GM23338 (cell line): ENCODE measurements around the gene EIF2D. TPM values are rescaled to one million over a fixed set of nuclear protein-coding genes. Genes with fewer than 3 reads are reported as not detected.

Source experiments
- ATAC-seq: fragments of 200-7000 bp; cut with Tn5 transposase; 3 replicates; pipeline ENCODE4 v1.9.1; 2020
- DNase-seq: peaks from one replicate; pipeline ENCODE4 v3.0.0-alpha.2; 2015; ENCODE audit warnings: low spot score
- H2AFZ ChIP-seq: fragments of 200-600 bp; sonication (generic); 2 replicates; pipeline ENCODE4 v1.8.0; 2016; ENCODE audit warnings: antibody characterized with exemption, mild to moderate bottlenecking, moderate library complexity
- H3F3A ChIP-seq: fragments of 200-600 bp; sonication (generic); replicated peaks from 2 replicates; pipeline ENCODE4 v1.8.0; 2017; ENCODE audit warnings: antibody characterized with exemption, mixed run types, low read depth
- H3K27ac ChIP-seq: fragments of 200-600 bp; sonication (generic); 2 replicates; pipeline ENCODE4 v1.6.1; 2016; ENCODE audit warnings: low read depth
- H3K27me3 ChIP-seq: fragments of 200-600 bp; sonication (generic); 2 replicates; pipeline ENCODE4 v1.8.0; 2016; ENCODE audit warnings: mild to moderate bottlenecking, mixed run types, moderate library complexity; ENCODE audit not compliant: insufficient read depth
- H3K36me3 ChIP-seq: fragments of 200-600 bp; sonication (generic); 2 replicates; pipeline ENCODE4 v1.8.0; 2016; ENCODE audit warnings: mild to moderate bottlenecking; ENCODE audit not compliant: insufficient read depth
- H3K4me1 ChIP-seq: fragments of 200-600 bp; sonication (generic); 2 replicates; pipeline ENCODE4 v1.8.0; 2016; ENCODE audit warnings: mild to moderate bottlenecking, moderate library complexity; ENCODE audit not compliant: insufficient read depth
- H3K4me2 ChIP-seq: fragments of 200-600 bp; sonication (generic); 2 replicates; pipeline ENCODE4 v1.7.1; 2017; ENCODE audit warnings: mixed run types
- H3K4me3 ChIP-seq: fragments of 200-600 bp; sonication (generic); 2 replicates; pipeline ENCODE4 v1.6.1; 2016; ENCODE audit warnings: mixed run types
- H3K79me2 ChIP-seq: fragments of 200-600 bp; sonication (generic); replicated peaks from 2 replicates; pipeline ENCODE4 v1.8.0; 2017; ENCODE audit warnings: mild to moderate bottlenecking; ENCODE audit not compliant: insufficient read depth
- H3K9me2 ChIP-seq: fragments of 200-600 bp; sonication (generic); 2 replicates; pipeline ENCODE4 v1.8.0; 2017; ENCODE audit not compliant: insufficient read depth
- H4K20me1 ChIP-seq: fragments of 200-600 bp; sonication (generic); replicated peaks from 2 replicates; pipeline ENCODE4 v1.8.0; 2017; ENCODE audit warnings: mild to moderate bottlenecking; ENCODE audit not compliant: insufficient read depth
- H3K27ac Mint-ChIP-seq: 2 replicates; pipeline ENCODE4 v1.8.0; 2020; ENCODE audit warnings: inconsistent platforms, mild to moderate bottlenecking, moderate library complexity, mixed read lengths
- H3K27me3 Mint-ChIP-seq: 3 replicates; pipeline ENCODE4 v1.8.0; 2022; ENCODE audit warnings: low read depth, mild to moderate bottlenecking, moderate library complexity, mixed read lengths, inconsistent platforms; ENCODE audit not compliant: insufficient read depth, poor library complexity
- H3K36me3 Mint-ChIP-seq: 3 replicates; pipeline ENCODE4 v1.8.0; 2021; ENCODE audit warnings: low read depth, mild to moderate bottlenecking, inconsistent platforms, moderate library complexity, mixed read lengths
- H3K4me1 Mint-ChIP-seq: 3 replicates; pipeline ENCODE4 v1.8.0; 2020; ENCODE audit warnings: mild to moderate bottlenecking, inconsistent platforms, mixed read lengths
- H3K4me3 Mint-ChIP-seq: 3 replicates; pipeline ENCODE4 v1.8.0; 2021; ENCODE audit warnings: moderate library complexity, mild to moderate bottlenecking, inconsistent platforms, mixed read lengths
- H3K9me3 Mint-ChIP-seq: 3 replicates; pipeline ENCODE4 v1.8.0; 2020; ENCODE audit warnings: moderate library complexity, mild to moderate bottlenecking, inconsistent platforms, mixed read lengths
- CTCF ChIP-seq, 2 experiments: fragments of 200-600 bp in 1 of 2; sonication (generic) in 1 of 2; conservative IDR thresholded peaks; 2 replicates each; pipeline versions ENCODE4 v1.5.1 to v1.6.1; 2016 to 2017; ENCODE audit warnings: antibody characterized with exemption in 2 of 2, low read depth in 2 of 2, mild to moderate bottlenecking in 2 of 2, moderate library complexity in 1 of 2
- ETS1 ChIP-seq: IDR thresholded peaks from 2 replicates; pipeline ENCODE4 v1.6.1; 2016; ENCODE audit warnings: antibody characterized with exemption
- EZH2phosphoT487 ChIP-seq: fragments of 200-600 bp; sonication (generic); IDR thresholded peaks from one replicate; pipeline ENCODE4 v1.8.1; 2018; ENCODE audit warnings: antibody characterized with exemption; ENCODE audit not compliant: unreplicated experiment
- JUNB ChIP-seq: IDR thresholded peaks from one replicate; pipeline ENCODE4 v1.6.1; 2016; ENCODE audit warnings: antibody characterized with exemption; ENCODE audit not compliant: unreplicated experiment
- NANOG ChIP-seq: IDR thresholded peaks from 2 replicates; pipeline ENCODE4 v1.6.1; 2016; ENCODE audit warnings: antibody characterized with exemption, borderline replicate concordance
- REST ChIP-seq: IDR thresholded peaks from one replicate; pipeline ENCODE4 v1.6.1; 2018; ENCODE audit warnings: antibody characterized with exemption; ENCODE audit not compliant: unreplicated experiment
- STAT1 ChIP-seq: IDR thresholded peaks from one replicate; pipeline ENCODE4 v1.6.1; 2016; ENCODE audit warnings: antibody characterized with exemption; ENCODE audit not compliant: unreplicated experiment
- ZNF114 ChIP-seq: fragments of 250-450 bp; sonication (Bioruptor Pico); IDR thresholded peaks from 2 replicates; pipeline ENCODE4 v1.5.0; 2020; ENCODE audit warnings: mild to moderate bottlenecking, moderate library complexity
- polyA plus RNA-seq: library from polyadenylated mRNA; unstranded; fragments of >200 nt; fragmentation: Nextera tagmentation; extraction: Ambion mirVana; gene quantifications from 2 replicates; pipeline ENCODE4 v1.2.1, GENCODE V29; 2016
- total RNA-seq: library from RNA; depleted of rRNA; stranded (reverse); fragments of >200 nt; shearing (Covaris generic); gene quantifications from 2 replicates; pipeline ENCODE4 v1.2.3, GENCODE V29; 2014

EIF2D gene
- total and polyA plus RNA-seq, 2 experiments from 2014 or later: 25.1 to 34.8 TPM

GRCh38 chr1:206612129-206612876, at the start of gene EIF2D (continued):
- peak; percentile 59 to 84 for TF ChIP-seq CTCF (conservative IDR thresholded peaks at IDR 0.05; ENCODE audit: low read depth in 2 of 2)

GRCh38 chr1:206661161-206661820, 49.0 kb upstream of the EIF2D start:
- Mint-ChIP-seq H3K36me3 (no peaks in the 10 kb centered on the region), H3K27me3 (peaks cover 28% of the 10 kb centered on the region), H3K9me3 (no peaks in the 10 kb centered on the region), H3K4me1 (peaks cover 19% of the 10 kb centered on the region), H3K4me3 (no peak overlapping the region), H3K27ac (no peak overlapping the region)
- H3K4me2 ChIP-seq: no peak overlapping the region
- no peak overlapping the region for H3K27ac ChIP-seq
- H3K4me1 ChIP-seq: peaks cover 16% of the 10 kb centered on the region; the same call in 1 of the 2 replicates
- H2AFZ ChIP-seq: no peak overlapping the region
- ATAC-seq: no peak
- no peaks in the 10 kb centered on the region for H3K79me2 ChIP-seq
- H4K20me1 ChIP-seq: no peaks in the 10 kb centered on the region
- H3K4me3 ChIP-seq: no peak overlapping the region
- H3K36me3 ChIP-seq: no peaks in the 10 kb centered on the region
- H3K9me2 ChIP-seq: no peaks in the 10 kb centered on the region
- H3K27me3 ChIP-seq: peaks cover 50% of the 10 kb centered on the region
- peak; percentile 17 for DNase-seq
- H3F3A ChIP-seq: 0 out of 2 replicates have a peak, but pooled peaks cover 4% of the 10 kb centered on the region
- TF ChIP-seq EZH2phosphoT487 (no peak), REST (no peak), CTCF (conservative IDR thresholded peaks at IDR 0.05; ENCODE audit: low read depth in 2 of 2) (no peak), JUNB (no peak), NANOG (no peak), STAT1 (no peak), ZNF114 (CRISPR knock-in tag) (no peak), ETS1 (no peak)
